Hematopoietic multipotent progenitor cell treated with erythropoietin and hydrocortisone succinate and interleukin-3 and kit ligand, for 17 days (in vitro differentiated cells): Measurements from ENCODE around the gene VEZT.
"Not testable (repeated sequence)": the region's sequence is repeated elsewhere in the genome, so short reads cannot be mapped to it uniquely, and the experiment has no call there.

Experiments used
- DNase-seq: peaks from one replicate; pipeline ENCODE4 v3.0.0-alpha.2; 2015; ENCODE audit warnings: low spot score

The VEZT gene

GRCh38 chr12:95224202-95225170, 6.9 kb downstream of the VEZT start:
- DNase-seq = peak; percentile 82

- no peak for DNase-seq
Measured at GRCh38 chr12:95225645-95226212, 8.1 kb downstream of the VEZT start.

GRCh38 chr12:95227818-95228356, 10.3 kb downstream of the VEZT start:
- no peak for DNase-seq

GRCh38 chr12:95228617-95229016, 11.0 kb downstream of the VEZT start:
- no peak for DNase-seq

GRCh38 chr12:95229636-95230035, 12.0 kb downstream of the VEZT start:
- no peak for DNase-seq

- no peak for DNase-seq
Measured at GRCh38 chr12:95230313-95230712, 12.7 kb downstream of the VEZT start.

- DNase-seq = peak; percentile 49
Measured at GRCh38 chr12:95231190-95231589, 13.6 kb downstream of the VEZT start.

GRCh38 chr12:95234187-95234586, 16.6 kb downstream of the VEZT start:
- not testable (repeated sequence) for DNase-seq

GRCh38 chr12:95235621-95236020, 18.0 kb downstream of the VEZT start:
- DNase-seq = not testable (repeated sequence)

- DNase-seq = no peak
Measured at GRCh38 chr12:95237315-95237714, 19.7 kb downstream of the VEZT start.

- DNase-seq = no peak
Measured at GRCh38 chr12:95238150-95238549, 20.5 kb downstream of the VEZT start.

GRCh38 chr12:95239216-95239615, 21.6 kb downstream of the VEZT start:
- DNase-seq = no peak

GRCh38 chr12:95239835-95240234, 22.2 kb downstream of the VEZT start:
- DNase-seq = not testable (repeated sequence)

- no peak for DNase-seq
Measured at GRCh38 chr12:95240556-95240955, 22.9 kb downstream of the VEZT start.

- not testable (repeated sequence) for DNase-seq
Measured at GRCh38 chr12:95241138-95241537, 23.5 kb downstream of the VEZT start.

GRCh38 chr12:95241761-95242506, 24.3 kb downstream of the VEZT start:
- DNase-seq = no peak

GRCh38 chr12:95243497-95244183, 26.0 kb downstream of the VEZT start:
- no peak for DNase-seq

GRCh38 chr12:95244350-95244749, 26.7 kb downstream of the VEZT start:
- DNase-seq = peak; percentile 75

GRCh38 chr12:95248095-95248494, 30.5 kb downstream of the VEZT start:
- DNase-seq = no peak

- no peak for DNase-seq
Measured at GRCh38 chr12:95248604-95249360, 31.2 kb downstream of the VEZT start.

GRCh38 chr12:95253386-95253785, 35.8 kb downstream of the VEZT start:
- no peak for DNase-seq
